ENCODE results near the gene EEFSEC. TPM values are rescaled to one million over a fixed set of nuclear protein-coding genes. Genes with fewer than 3 reads are reported as not detected.

Gene EEFSEC
- total and polyA plus RNA-seq, 12 donors: 5.5 to 15.6 (median 10.4) TPM

GRCh38 chr3:128425142-128425845, 272.0 kb downstream of the EEFSEC start:
- Histone ChIP-seq H3K27ac (no peak overlapping the region), H3K9me3 (replicated peaks in 1 of 3) (no peaks in the 10 kb centered on the region), H3K4me3 (no peak overlapping the region), H3K36me3 (replicated peaks in 1 of 2) (no peaks in the 10 kb centered on the region), H3K4me1 (replicated peaks in 1 of 2) (peaks cover 0 to 9% of the 10 kb centered on the region in 2 donors), H3K27me3 (no peaks in the 10 kb centered on the region)
- DNase-seq: no peak
- WGBS, 4 donors: 76 to 85% (median 83%) methylated on average over 20 to 23 of the region's 23 CpGs
- TF ChIP-seq CTCF (IDR thresholded peaks at IDR 0.05): no peak
- intact Hi-C loops (cut with DNase I): loop anchor here (5.0 to 10.0 kb wide), 3 partner anchors 72 to 260 kb away; no protein-coding TSS in a partner anchor

- TF ChIP-seq CTCF (IDR thresholded peaks at IDR 0.05) (no peak), POLR2A (IDR thresholded peaks at IDR 0.05) (no peak)
- Histone ChIP-seq H3K36me3 (replicated peaks in 1 of 2) (no peaks in the 10 kb centered on the region), H3K27me3 (no peaks in the 10 kb centered on the region), H3K27ac (no peak overlapping the region), H3K4me1 (replicated peaks in 1 of 2) (peaks cover 0 to 9% of the 10 kb centered on the region in 2 donors), H3K9me3 (replicated peaks in 1 of 3) (no peaks in the 10 kb centered on the region), H3K4me3 (peak overlapping the region in 1 of 4 donors; percentile 33)
- DNase-seq: no peak
- 67 to 93% (median 70%) methylated on average over 3 to 8 of the region's 8 CpGs for WGBS, 4 donors
- intact Hi-C loops (cut with DNase I): loop anchor here (5.0 to 10.0 kb wide), 3 partner anchors 72 to 261 kb away; no protein-coding TSS in a partner anchor
Measured at GRCh38 chr3:128425846-128426127, 272.5 kb downstream of the EEFSEC start.

- intact Hi-C loops (cut with DNase I): loop anchor here (5.0 to 10.0 kb wide), 3 partner anchors 71 to 262 kb away; no protein-coding TSS in a partner anchor
- WGBS, 4 donors: 5 to 14% (median 9%) methylated on average over 2 to 66 of the region's 66 CpGs
- H3K9me3 ChIP-seq (replicated peaks in 1 of 3): no peaks in the 10 kb centered on the region
- H3K4me3 ChIP-seq: peak overlapping the region in 1 of 4 donors; percentile 33
- H3K27ac ChIP-seq: no peak overlapping the region
- H3K27me3 ChIP-seq: no peaks in the 10 kb centered on the region
- TF ChIP-seq POLR2A (IDR thresholded peaks at IDR 0.05) (no peak), CTCF (IDR thresholded peaks at IDR 0.05) (peak in 5 of 6 experiments; percentile 31 to 98 (median 95))
- DNase-seq: peak in 4 of 7 donors; percentile 25 to 56 (median 40)
- H3K36me3 ChIP-seq (replicated peaks in 1 of 2): no peaks in the 10 kb centered on the region
- peaks cover 0 to 9% of the 10 kb centered on the region in 2 donors for H3K4me1 ChIP-seq (replicated peaks in 1 of 2)
Measured at GRCh38 chr3:128426128-128426921, 273.0 kb downstream of the EEFSEC start.

GRCh38 chr3:128427175-128427857, 274.0 kb downstream of the EEFSEC start:
- no peak for DNase-seq
- peaks cover 2% of the 10 kb centered on the region for H3K27me3 ChIP-seq
- no peaks in the 10 kb centered on the region for H3K36me3 ChIP-seq (replicated peaks in 1 of 2)
- no peak overlapping the region for H3K4me3 ChIP-seq
- no peaks in the 10 kb centered on the region for H3K9me3 ChIP-seq (replicated peaks in 1 of 3)
- TF ChIP-seq CTCF (IDR thresholded peaks at IDR 0.05): no peak
- TF ChIP-seq POLR2A (IDR thresholded peaks at IDR 0.05): no peak
- H3K27ac ChIP-seq: no peak overlapping the region
- WGBS, 4 donors: 54 to 92% (median 88%) methylated on average over 5 to 15 of the region's 15 CpGs
- H3K4me1 ChIP-seq (replicated peaks in 1 of 2): peaks cover 0 to 9% of the 10 kb centered on the region in 2 donors
- intact Hi-C loops (cut with DNase I): loop anchor here (5.0 to 10.0 kb wide), 3 partner anchors 70 to 263 kb away; no protein-coding TSS in a partner anchor

Data from adrenal gland (tissue), 12 donors.